HT1080 (cell line): ENCODE data around the gene ZNF454. TPM values are rescaled to one million over a fixed set of nuclear protein-coding genes. Genes with fewer than 3 reads are reported as not detected.

Experiments used
- DNase-seq: peaks from one replicate; pipeline ENCODE4 v3.0.0-alpha.2; 2015; ENCODE audit warnings: low read depth
- total RNA-seq: library from RNA; depleted of rRNA; stranded (reverse); fragments of >200 nt; shearing (Covaris generic); gene quantifications from 2 replicates; pipeline ENCODE4 v1.2.3, GENCODE V29; 2014; rRNA removed

ZNF454 gene
- total RNA-seq, 1 experiment from 2014 or later, result not detected

- DNase-seq, result no peak
Measured at GRCh38 chr5:178992291-178992895, 51.4 kb downstream of the ZNF454 start.

GRCh38 chr5:178993236-178993765 lies 52.3 kb downstream of the ZNF454 start:
- no peak for DNase-seq

GRCh38 chr5:178993955-178994579 lies 53.1 kb downstream of the ZNF454 start:
- no peak for DNase-seq

GRCh38 chr5:178994580-178995340 lies 53.8 kb downstream of the ZNF454 start, which contains the start of gene GRM6:
Gene GRM6 (minus strand): TSS chr5:178995320. CDS start chr5:178994944, 376 bp downstream.
- DNase-seq, result no peak

GRCh38 chr5:178995341-178995690 lies 54.3 kb downstream of the ZNF454 start:
- no peak for DNase-seq

GRCh38 chr5:178996156-178996555 lies 55.2 kb downstream of the ZNF454 start:
- no peak for DNase-seq

GRCh38 chr5:178997191-178997590 lies 56.2 kb downstream of the ZNF454 start:
- no peak for DNase-seq

GRCh38 chr5:178998441-178998840 lies 57.4 kb downstream of the ZNF454 start:
- DNase-seq, result no peak

- DNase-seq, result no peak
Measured at GRCh38 chr5:179006564-179006963, 65.6 kb downstream of the ZNF454 start.

GRCh38 chr5:179008667-179009066 lies 67.7 kb downstream of the ZNF454 start:
- no peak for DNase-seq

Other genes starting within 250 kb of the ZNF454 start
- 5.5 and 6.8 TPM in 2 replicates for gene ZNF354A, start 210.5 kb upstream of the ZNF454 start, total RNA-seq
- gene ZNF354B, start 81.2 kb upstream of the ZNF454 start, total RNA-seq, result 4.3 and 6.1 TPM in 2 replicates
- gene ZFP2, start 45.3 kb upstream of the ZNF454 start, total RNA-seq, result not detected in 2 replicates
- not detected in 2 replicates for gene GRM6, start 54.1 kb downstream of the ZNF454 start, total RNA-seq
- gene ZNF879, start 82.6 kb downstream of the ZNF454 start, total RNA-seq, result 0.24 and 0.53 TPM in 2 replicates
- gene ZNF354C, start 119.2 kb downstream of the ZNF454 start, total RNA-seq, result 1.7 and 1.9 TPM in 2 replicates